Skeletal muscle tissue (tissue), 4 donors: ENCODE data around the gene LARGE1. TPM values are rescaled to one million over a fixed set of nuclear protein-coding genes. Genes with fewer than 3 reads are reported as not detected.

Experiments
- H3K27ac ChIP-seq: one replicate; pipeline ENCODE4 v1.7.0; 2013; ENCODE audit warnings: mild to moderate bottlenecking, low read depth, low read length, inconsistent platforms
- H3K27me3 ChIP-seq, 3 donors: one replicate each; pipeline ENCODE4 v1.7.0; 2013; ENCODE audit warnings: low read length in 3 of 3; ENCODE audit not compliant: control insufficient read depth in 3 of 3, insufficient read depth in 3 of 3
- H3K36me3 ChIP-seq, 3 donors: one replicate each; pipeline ENCODE4 v1.7.0; 2013; ENCODE audit warnings: low read length in 3 of 3; ENCODE audit not compliant: control insufficient read depth in 3 of 3, insufficient read depth in 3 of 3
- H3K4me1 ChIP-seq, 3 donors: one replicate each; pipeline ENCODE4 v1.7.0; 2013; ENCODE audit warnings: low read length in 3 of 3, mild to moderate bottlenecking in 3 of 3; ENCODE audit not compliant: control insufficient read depth in 3 of 3, insufficient read depth in 3 of 3
- H3K4me3 ChIP-seq, 3 donors: one replicate each; pipeline ENCODE4 v1.7.0; 2013; ENCODE audit warnings: low read length in 3 of 3
- H3K9ac ChIP-seq, 3 donors: one replicate each; pipeline ENCODE4 v1.7.0; 2013; ENCODE audit warnings: low read length in 3 of 3, mild to moderate bottlenecking in 3 of 3, moderate library complexity in 2 of 3, low read depth in 1 of 3
- H3K9me3 ChIP-seq, 3 donors: one replicate each; pipeline ENCODE4 v1.7.0; 2013; ENCODE audit warnings: low read length in 3 of 3; ENCODE audit not compliant: control insufficient read depth in 3 of 3
- total RNA-seq: library from RNA; depleted of rRNA; stranded (reverse); fragments of >200 nt; gene quantifications from one replicate; pipeline ENCODE4 v1.2.3, GENCODE V29; 2014
- donor health status: Osteomylitis.

The LARGE1 gene
- total RNA-seq, 1 donor from 2014 or later = 12.5 TPM

DNA sequence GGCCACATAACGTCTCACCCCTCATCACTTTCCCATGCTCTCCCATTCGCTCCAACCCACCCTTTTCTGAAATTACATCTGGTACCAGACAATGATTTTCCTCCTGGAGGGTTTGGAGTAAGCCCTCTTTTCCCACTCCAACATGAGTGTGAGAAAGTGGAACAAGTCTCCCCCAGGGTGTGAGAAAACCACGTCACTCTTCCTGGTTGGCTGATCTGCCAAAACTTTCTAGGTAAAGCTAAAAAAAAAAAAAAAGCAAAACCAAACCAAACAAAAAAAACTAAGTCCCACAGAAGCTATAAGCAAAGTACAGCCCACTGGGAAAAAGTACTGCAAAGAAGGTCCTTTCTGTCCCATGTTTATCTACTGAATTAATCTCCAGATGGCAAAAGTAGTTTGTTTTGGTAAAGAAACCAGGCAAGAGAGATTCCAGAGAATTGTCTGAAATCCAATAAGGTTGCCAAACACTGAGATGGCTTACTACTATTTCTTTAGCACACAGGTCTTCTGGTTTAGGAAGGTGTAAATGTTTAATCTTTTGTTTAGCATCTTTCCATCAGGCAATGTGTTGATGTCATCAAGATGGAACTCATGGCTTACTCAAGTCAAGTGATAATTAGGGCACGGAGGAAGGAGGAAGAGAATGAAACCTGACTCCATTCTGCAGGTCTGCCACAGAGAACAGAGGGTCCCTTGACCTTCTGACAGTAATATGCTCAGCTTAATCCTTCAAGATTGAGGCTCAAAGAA lies 395.6 kb downstream of the LARGE1 start:
- Histone ChIP-seq H3K9ac (no peak overlapping the region), H3K4me3 (no peak overlapping the region), H3K27me3 (no peaks in the 10 kb centered on the region), H3K4me1 (peaks cover 0 to 11% (median 6%) of the 10 kb centered on the region in 3 donors), H3K36me3 (peaks cover 0 to 2% (median 0%) of the 10 kb centered on the region in 3 donors), H3K9me3 (peaks cover 0 to 4% (median 4%) of the 10 kb centered on the region in 3 donors), H3K27ac (no peak overlapping the region)

- Histone ChIP-seq H3K27me3 (no peaks in the 10 kb centered on the region), H3K4me1 (peaks cover 0 to 6% (median 2%) of the 10 kb centered on the region in 3 donors), H3K4me3 (no peak overlapping the region), H3K27ac (no peak overlapping the region), H3K36me3 (peaks cover 0 to 2% (median 0%) of the 10 kb centered on the region in 3 donors), H3K9me3 (peaks cover 0 to 4% (median 4%) of the 10 kb centered on the region in 3 donors), H3K9ac (no peak overlapping the region)
Measured at GRCh38 chr22:33521879-33522665, 398.2 kb downstream of the LARGE1 start.

- no peak overlapping the region for H3K27ac ChIP-seq
Measured at GRCh38 chr22:33520904-33521780, 399.1 kb downstream of the LARGE1 start.

DNA sequence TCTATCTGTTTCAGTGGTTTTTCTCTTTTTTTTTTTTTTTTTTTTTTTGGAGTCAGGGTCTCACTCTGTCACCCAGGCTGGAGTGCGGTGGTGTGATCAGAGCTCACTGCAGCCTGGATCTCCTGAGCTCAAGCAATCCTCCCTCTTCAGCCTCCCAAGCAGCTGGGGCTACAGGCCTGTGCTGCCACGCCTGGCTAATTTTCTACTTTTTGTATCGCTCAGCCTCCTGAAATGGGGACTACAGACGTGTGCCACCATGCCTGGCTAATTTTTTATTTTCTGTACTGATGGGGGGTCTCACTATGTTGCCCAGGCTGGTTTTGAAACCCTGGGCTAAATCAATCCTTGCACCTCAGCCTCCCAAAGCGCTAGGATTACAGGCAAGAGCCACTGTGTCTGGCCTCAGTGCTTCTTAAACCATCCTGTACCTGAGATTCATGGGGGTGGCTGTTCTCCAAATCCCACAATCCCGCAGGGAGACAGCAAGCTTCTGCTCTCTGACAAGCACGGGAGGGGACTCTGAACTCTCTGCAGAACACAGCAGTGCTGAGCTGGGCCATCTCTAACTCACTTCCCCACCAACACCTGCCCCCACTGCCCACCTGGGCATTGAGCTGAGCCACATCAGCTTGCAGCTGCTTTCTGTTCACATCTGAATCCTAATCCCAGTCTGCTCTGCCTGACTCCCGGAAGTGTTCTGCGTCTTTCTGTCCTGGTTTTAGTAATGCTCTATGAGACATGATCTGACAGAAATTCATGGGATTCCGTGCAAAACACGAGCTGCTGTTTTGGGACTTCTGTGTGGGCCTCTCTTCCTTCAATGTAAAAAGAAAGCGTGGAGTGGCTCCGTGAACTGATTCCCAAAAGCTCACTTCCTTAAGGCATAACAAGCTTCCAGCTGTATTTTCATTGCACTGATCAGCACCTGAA lies 400.0 kb downstream of the LARGE1 start:
- no peaks in the 10 kb centered on the region for H3K27me3 ChIP-seq
- H3K9ac ChIP-seq = no peak overlapping the region
- H3K36me3 ChIP-seq = no peaks in the 10 kb centered on the region
- peaks cover 0 to 6% (median 2%) of the 10 kb centered on the region in 3 donors for H3K4me1 ChIP-seq
- peaks cover 0 to 4% (median 4%) of the 10 kb centered on the region in 3 donors for H3K9me3 ChIP-seq
- H3K27ac ChIP-seq = no peak overlapping the region
- no peak overlapping the region for H3K4me3 ChIP-seq

More at GRCh38 chr22:33520904-33521780, 399.1 kb downstream of the LARGE1 start:
- Histone ChIP-seq H3K4me3 (no peak overlapping the region), H3K36me3 (no peaks in the 10 kb centered on the region), H3K4me1 (peaks cover 0 to 6% (median 2%) of the 10 kb centered on the region in 3 donors), H3K9me3 (peaks cover 0 to 4% (median 4%) of the 10 kb centered on the region in 3 donors), H3K27me3 (no peaks in the 10 kb centered on the region), H3K9ac (no peak overlapping the region)

- peaks cover 0 to 4% (median 4%) of the 10 kb centered on the region in 3 donors for H3K9me3 ChIP-seq
- peak overlapping the region in 1 of 3 donors; percentile 55 for H3K9ac ChIP-seq
- no peak overlapping the region for H3K27ac ChIP-seq
- H3K36me3 ChIP-seq = no peaks in the 10 kb centered on the region
- H3K4me1 ChIP-seq = peaks cover 0 to 6% (median under 1%) of the 10 kb centered on the region in 3 donors
- no peaks in the 10 kb centered on the region for H3K27me3 ChIP-seq
- peak overlapping the region in 1 of 3 donors; percentile 40 for H3K4me3 ChIP-seq
Measured at GRCh38 chr22:33519071-33519973, 401.0 kb downstream of the LARGE1 start.

- Histone ChIP-seq H3K4me1 (peaks cover 0 to 6% (median 0%) of the 10 kb centered on the region in 3 donors), H3K27ac (no peak overlapping the region), H3K9ac (no peak overlapping the region), H3K4me3 (no peak overlapping the region), H3K27me3 (no peaks in the 10 kb centered on the region), H3K9me3 (peaks cover 0 to 4% (median 4%) of the 10 kb centered on the region in 3 donors), H3K36me3 (no peaks in the 10 kb centered on the region)
Measured at GRCh38 chr22:33518405-33518804, 401.9 kb downstream of the LARGE1 start.

- Histone ChIP-seq H3K4me1 (peaks cover 0 to 6% (median 0%) of the 10 kb centered on the region in 3 donors), H3K9ac (no peak overlapping the region), H3K4me3 (no peak overlapping the region), H3K27me3 (no peaks in the 10 kb centered on the region), H3K9me3 (no peaks in the 10 kb centered on the region), H3K36me3 (no peaks in the 10 kb centered on the region), H3K27ac (no peak overlapping the region)
Measured at GRCh38 chr22:33515795-33516194, 404.5 kb downstream of the LARGE1 start.
